Endothelial cell of umbilical vein (primary cell): ENCODE results near the gene C1QTNF9B. TPM values are rescaled to one million over a fixed set of nuclear protein-coding genes. Genes with fewer than 3 reads are reported as not detected.

Experiments
- BruUV-seq: library from RNA; stranded (reverse); fragments of 400-500 nt; replicated peaks from 2 replicates; lab custom pipeline; 2021; lab: Mats Ljungman, UMichigan
- CTCF ChIA-PET: fragments of 300-600, 350-600 bp; sonication (Branson Sonifier 250); formaldehyde crosslinking; loops from one replicate; lab custom pipeline; 2021; ENCODE audit warnings: antibody characterized with exemption, inconsistent platforms; lab: Charles Lee
- POLR2A ChIA-PET: fragments of 300-600, 350-600 bp; sonication (Branson Sonifier 250); formaldehyde crosslinking; loops from one replicate; lab custom pipeline; 2021; ENCODE audit warnings: antibody characterized with exemption, inconsistent platforms; lab: Charles Lee
- DNase-seq: peaks from one replicate; pipeline ENCODE4 v3.0.0-alpha.2; 2011; ENCODE audit warnings: low read depth, low spot score
- FAIRE-seq: peaks from 2 replicates; lab custom pipeline; 2011; peaks lifted over from hg19 to GRCh38; lab: Jason Lieb, UNC
- H2AFZ ChIP-seq: 2 replicates; pipeline ENCODE4 v1.6.0; 2012; ENCODE audit warnings: low read depth, low read length, control low read depth, inconsistent platforms
- H3K27ac ChIP-seq: 2 replicates; pipeline ENCODE4 v1.5.1; 2011; ENCODE audit warnings: low read depth, mild to moderate bottlenecking, control low read depth, low read length, moderate library complexity; ENCODE audit not compliant: insufficient read depth
- H3K27me3 ChIP-seq, 2 experiments: 2 replicates each; pipeline versions ENCODE4 v1.6.0 to v1.6.1; 2011; ENCODE audit warnings: low read length in 2 of 2, mixed read lengths in 1 of 2; ENCODE audit not compliant: control insufficient read depth in 2 of 2, insufficient read depth in 2 of 2
- H3K36me3 ChIP-seq, 2 experiments: 2 replicates in 1 of 2; 3 replicates in 1 of 2; pipeline ENCODE4 v1.5.1; 2011; ENCODE audit warnings: low read length in 2 of 2, mild to moderate bottlenecking in 1 of 2, moderate library complexity in 1 of 2; ENCODE audit not compliant: control insufficient read depth in 2 of 2, insufficient read depth in 2 of 2; ENCODE audit errors: extremely low read depth in 1 of 2
- H3K4me1 ChIP-seq: 3 replicates; pipeline ENCODE4 v1.5.1; 2011; ENCODE audit warnings: mild to moderate bottlenecking, low read length; ENCODE audit not compliant: control insufficient read depth, insufficient read depth; ENCODE audit errors: extremely low read depth
- H3K4me2 ChIP-seq: 2 replicates; pipeline ENCODE4 v1.6.1; 2011; ENCODE audit warnings: low read length, control low read depth, mixed read lengths; ENCODE audit not compliant: insufficient read depth
- H3K4me3 ChIP-seq, 3 experiments: fragments of 200-600 bp in 1 of 3; sonication (generic), shearing (Covaris generic) in 1 of 3; replicated peaks in 1 of 3; 2 replicates each; pipeline ENCODE4 v1.5.1; 2011 to 2016; ENCODE audit warnings: control low read depth in 3 of 3, low read length in 3 of 3, mild to moderate bottlenecking in 2 of 3, inconsistent platforms in 1 of 3, low read depth in 1 of 3, moderate library complexity in 1 of 3; ENCODE audit not compliant: insufficient read depth in 1 of 3
- H3K79me2 ChIP-seq: 2 replicates; pipeline ENCODE4 v1.6.0; 2012; ENCODE audit warnings: low read length, inconsistent platforms; ENCODE audit not compliant: control insufficient read depth, insufficient read depth
- H3K9ac ChIP-seq: replicated peaks from 2 replicates; pipeline ENCODE3; 2011; ENCODE audit warnings: low read length, control low read depth; ENCODE audit not compliant: insufficient read depth; ENCODE audit errors: extremely low read depth
- H3K9me1 ChIP-seq: replicated peaks from 3 replicates; pipeline ENCODE4 v1.6.0; 2011; ENCODE audit warnings: mild to moderate bottlenecking, low read length; ENCODE audit not compliant: control insufficient read depth, insufficient read depth; ENCODE audit errors: extremely low read depth
- H3K9me3 ChIP-seq: replicated peaks from 2 replicates; pipeline ENCODE4 v1.5.1; 2012; ENCODE audit warnings: low read length, inconsistent platforms; ENCODE audit not compliant: control insufficient read depth, insufficient read depth
- H4K20me1 ChIP-seq: replicated peaks from 2 replicates; pipeline ENCODE3; 2011; ENCODE audit warnings: mild to moderate bottlenecking, low read length; ENCODE audit not compliant: control insufficient read depth, insufficient read depth; ENCODE audit errors: extremely low read depth
- CTCF ChIP-seq, 2 donors: IDR thresholded peaks; 1 replicate in 1 of 2; 2 replicates in 1 of 2; pipeline ENCODE4 v1.5.1; 2011; ENCODE audit warnings: low read length in 2 of 2, mild to moderate bottlenecking in 2 of 2, moderate library complexity in 2 of 2, control low read depth in 1 of 2, inconsistent platforms in 1 of 2, low read depth in 1 of 2; ENCODE audit not compliant: insufficient read depth in 1 of 2; ENCODE audit errors: extremely low read depth in 1 of 2
- EZH2 ChIP-seq: IDR thresholded peaks from 2 replicates; pipeline ENCODE4 v1.6.1; 2012; ENCODE audit warnings: borderline replicate concordance, low read depth, mild to moderate bottlenecking, moderate library complexity, low read length, inconsistent platforms; ENCODE audit not compliant: severe bottlenecking
- FOS ChIP-seq: IDR thresholded peaks from 2 replicates; pipeline ENCODE4 v1.6.1; 2011; ENCODE audit warnings: mild to moderate bottlenecking, low read length, moderate library complexity, borderline replicate concordance; ENCODE audit not compliant: insufficient read depth
- GATA2 ChIP-seq: IDR thresholded peaks from 2 replicates; pipeline ENCODE4 v1.7.0; 2011; ENCODE audit warnings: low read depth, mild to moderate bottlenecking, moderate library complexity, mixed read lengths, low read length; ENCODE audit not compliant: insufficient read length, insufficient read depth
- JUN ChIP-seq: IDR thresholded peaks from 2 replicates; pipeline ENCODE4 v1.6.1; 2011; ENCODE audit warnings: borderline replicate concordance, low read depth; ENCODE audit not compliant: insufficient read length, insufficient read depth
- MAX ChIP-seq: IDR thresholded peaks from 2 replicates; pipeline ENCODE4 v1.6.1; 2011; ENCODE audit not compliant: insufficient read depth, insufficient read length
- MYC ChIP-seq: IDR thresholded peaks from one replicate; pipeline ENCODE4 v1.6.1; 2011; ENCODE audit warnings: mild to moderate bottlenecking, low read depth, low read length
- POLR2A ChIP-seq: IDR thresholded peaks from 2 replicates; pipeline ENCODE4 v1.6.1; 2012; ENCODE audit warnings: low read depth, mild to moderate bottlenecking, control low read depth, low read length
- POLR2AphosphoS5 ChIP-seq: IDR thresholded peaks from 2 replicates; pipeline ENCODE4 v1.6.1; 2012; ENCODE audit warnings: low read depth, mild to moderate bottlenecking, control low read depth, low read length, moderate library complexity; ENCODE audit not compliant: insufficient read depth
- dilution Hi-C: fragments of 300-500 bp; cut with MboI; formaldehyde crosslinking; loops from one replicate; pipeline ENCODE4 v1.15.0; 2019; ENCODE audit warnings: low sequenced_read_pairs; ENCODE audit not compliant: extremely low pct_ligation_motif_present
- intact Hi-C: fragments of 100-400 bp; cut with micrococcal nuclease; formaldehyde crosslinking; loops from one replicate; pipeline ENCODE4 v1.10.0; 2022
- polyA plus RNA-seq, 4 experiments: library from polyadenylated mRNA; depleted of rRNA in 3 of 4; stranded (reverse) in 3 of 4; unstranded in 1 of 4; fragments of >200 nt; gene quantifications; 2 replicates each; pipeline versions ENCODE4 v1.2.1 to v1.2.3, GENCODE V29; 2011 to 2012; ENCODE audit warnings: missing spikeins in 1 of 4
- total RNA-seq: library from RNA; stranded (reverse); gene quantifications from 2 replicates; pipeline ENCODE4 v1.2.3, GENCODE V29; 2021

Gene C1QTNF9B
- total and polyA plus RNA-seq, 2 donors (not counting 3 experiments of a cell fraction or from before 2014, with no cell fraction given) = 0.06 TPM; not detected in 1

GRCh38 chr13:23859455-23859854, 37.8 kb downstream of the C1QTNF9B start:
- no peaks in the 10 kb centered on the region for H4K20me1 ChIP-seq
- H3K27ac ChIP-seq = no peak overlapping the region
- no peak for TF ChIP-seq GATA2
- TF ChIP-seq MYC = no peak
- no peak for TF ChIP-seq MAX
- no peak for TF ChIP-seq POLR2AphosphoS5
- TF ChIP-seq POLR2A = no peak
- TF ChIP-seq JUN = no peak
- no peak for TF ChIP-seq FOS
- no peak for TF ChIP-seq EZH2
- TF ChIP-seq CTCF (IDR thresholded peaks at IDR 0.05; ENCODE audit: extremely low read depth in 1 of 2, insufficient read depth in 1 of 2, low read depth in 1 of 2, low read length in 2 of 2) = no peak
- DNase-seq (no peak), FAIRE-seq (no peak)
- ChIA-PET CTCF (interaction anchor here (2.5 kb wide), 1 partner anchor 10 kb away, joined by 10 read pairs; no protein-coding TSS in a partner anchor), POLR2A (no interaction called here)
- dilution Hi-C loops (no loop called here), intact Hi-C loops (no loop called here)
- H2AFZ ChIP-seq = no peak overlapping the region
- H3K79me2 ChIP-seq = no peaks in the 10 kb centered on the region
- no peak overlapping the region for H3K9ac ChIP-seq
- H3K9me3 ChIP-seq = no peaks in the 10 kb centered on the region
- peaks cover 16% of the 10 kb centered on the region for H3K4me1 ChIP-seq
- BruUV-seq = no TSS peak
- no peaks in the 10 kb centered on the region for H3K9me1 ChIP-seq
- no peak overlapping the region for H3K4me3 ChIP-seq
- no peaks in the 10 kb centered on the region for H3K27me3 ChIP-seq
- peak overlapping the region; percentile 6 for H3K4me2 ChIP-seq
- H3K36me3 ChIP-seq = no peaks in the 10 kb centered on the region
